Left lung (tissue), 10 donors: ENCODE results near the gene DNAAF5. TPM values are rescaled to one million over a fixed set of nuclear protein-coding genes. Genes with fewer than 3 reads are reported as not detected.
A peak's percentile ranks its signal among the peaks of the same experiment; 100 is the strongest.

Experiments used
- ATAC-seq: fragments of 200-7000 bp; cut with Tn5 transposase; one replicate; pipeline ENCODE4 v1.9.1; 2020; ENCODE audit warnings: moderate library complexity
- DNase-seq, 4 donors: peaks; one replicate each; pipeline ENCODE4 v3.0.0-alpha.2; 2013 to 2020
- H3K27ac ChIP-seq, 2 donors: fragments of 200-600 bp; sonication (generic) in 1 of 2; one replicate each; pipeline versions ENCODE4 v1.5.0 to v1.8.0; 2020 to 2021
- H3K27me3 ChIP-seq, 2 donors: fragments of 200-600 bp; sonication (generic) in 1 of 2; one replicate each; pipeline versions ENCODE4 v1.5.0 to v1.8.0; 2020 to 2021
- H3K36me3 ChIP-seq, 2 donors: fragments of 200-600 bp; sonication (generic) in 1 of 2; one replicate each; pipeline versions ENCODE4 v1.5.0 to v1.8.0; 2020 to 2021
- H3K4me1 ChIP-seq, 2 donors: fragments of 200-600 bp; one replicate each; pipeline ENCODE4 v1.8.0; 2021
- H3K4me3 ChIP-seq, 2 donors: fragments of 200-600 bp; sonication (generic) in 1 of 2; one replicate each; pipeline versions ENCODE4 v1.5.0 to v1.8.0; 2020 to 2021; ENCODE audit warnings: mild to moderate bottlenecking in 1 of 2
- H3K9me3 ChIP-seq, 2 donors: fragments of 200-600 bp; sonication (generic) in 1 of 2; one replicate each; pipeline versions ENCODE4 v1.5.0 to v1.8.0; 2020 to 2021
- CTCF ChIP-seq, 2 donors: fragments of 200-600 bp; sonication (generic) in 1 of 2; IDR thresholded peaks; one replicate each; pipeline versions ENCODE4 v1.5.0 to v1.8.0; 2021; ENCODE audit warnings: antibody characterized with exemption in 2 of 2
- intact Hi-C, 2 donors: fragments of 100-400 bp; cut with DNase I; formaldehyde crosslinking; loops; one replicate each; pipeline versions ENCODE4 v1.11.2 to v1.14.2; 2022
- polyA plus RNA-seq, 6 donors: library from polyadenylated mRNA; unstranded; fragments of 120-200 nt; gene quantifications; one replicate each; pipeline ENCODE4 v1.2.1, GENCODE V29; 2013; ENCODE audit not compliant: insufficient read length in 6 of 6
- total RNA-seq, 2 donors: library from RNA; stranded (reverse); fragmentation: NEBNext Ultra II Directional; extraction: Animal tissue kit (Norgen Biotek cat#: 25700); gene quantifications; one replicate each; pipeline ENCODE4 v1.2.1, GENCODE V29; 2021
- donor health status: DM: no; HTN: yes; CAD: no.
- donor health status: DM: no; HTN: no; CAD: no.

DNAAF5 gene
- total and polyA plus RNA-seq, 8 donors = 19.9 to 30.6 (median 26.2) TPM

GRCh38 chr7:805261-805660 is 78.8 kb downstream of the DNAAF5 start:
- H3K27me3 ChIP-seq = no peaks in the 10 kb centered on the region
- H3K36me3 ChIP-seq = no peaks in the 10 kb centered on the region
- no peak for TF ChIP-seq CTCF (IDR thresholded peaks at IDR 0.05)
- ATAC-seq (no peak), DNase-seq (no peak)
- intact Hi-C loops = no loop called here
- peaks cover 0 to 4% of the 10 kb centered on the region in 2 donors for H3K9me3 ChIP-seq
- H3K4me3 ChIP-seq = no peak overlapping the region
- peak overlapping the region; percentile 13 to 57 for H3K27ac ChIP-seq
- H3K4me1 ChIP-seq = peaks cover 7 to 22% of the 10 kb centered on the region in 2 donors

- peak; percentile 48 for ATAC-seq
- intact Hi-C loops = no loop called here
- no peaks in the 10 kb centered on the region for H3K9me3 ChIP-seq
- peak in 3 of 4 donors; percentile 35 to 61 (median 48) for DNase-seq
- H3K27me3 ChIP-seq = peaks cover 0 to 36% of the 10 kb centered on the region in 2 donors
- peak overlapping the region; percentile 36 to 67 for H3K4me3 ChIP-seq
- TF ChIP-seq CTCF (IDR thresholded peaks at IDR 0.05) = no peak
- H3K4me1 ChIP-seq = peaks cover 19 to 45% of the 10 kb centered on the region in 2 donors
- H3K36me3 ChIP-seq = no peaks in the 10 kb centered on the region
- peak overlapping the region; percentile 17 to 50 for H3K27ac ChIP-seq
These were observed 89.1 kb downstream of the DNAAF5 start for GRCh38 chr7:815284-816216.

- ATAC-seq = peak; percentile 93
- peak; percentile 93 to 99 (median 98) for DNase-seq
- intact Hi-C loops = no loop called here
These were observed 89.8 kb downstream of the DNAAF5 start for GRCh38 chr7:816300-816750.

GRCh38 chr7:816751-817671 is 90.5 kb downstream of the DNAAF5 start:
- H3K4me3 ChIP-seq = peak overlapping the region; percentile 67 to 69
- peak overlapping the region; percentile 44 to 65 for H3K27ac ChIP-seq
- H3K4me1 ChIP-seq = peaks cover 19 to 42% of the 10 kb centered on the region in 2 donors
- no peaks in the 10 kb centered on the region for H3K9me3 ChIP-seq
- intact Hi-C loops = no loop called here
- H3K36me3 ChIP-seq = no peaks in the 10 kb centered on the region
- DNase-seq (peak in 2 of 4 donors; percentile 20 to 80), ATAC-seq (no peak)
- peaks cover 0 to 36% of the 10 kb centered on the region in 2 donors for H3K27me3 ChIP-seq
- TF ChIP-seq CTCF (IDR thresholded peaks at IDR 0.05) = no peak

More at GRCh38 chr7:816300-816750, 89.8 kb downstream of the DNAAF5 start:
- Histone ChIP-seq H3K27ac (no peak overlapping the region), H3K36me3 (no peaks in the 10 kb centered on the region), H3K27me3 (peaks cover 0 to 36% of the 10 kb centered on the region in 2 donors), H3K9me3 (no peaks in the 10 kb centered on the region), H3K4me3 (peak overlapping the region; percentile 36 to 67), H3K4me1 (peaks cover 19 to 45% of the 10 kb centered on the region in 2 donors)
- TF ChIP-seq CTCF (IDR thresholded peaks at IDR 0.05) = no peak
